ENCODE measurements around the gene KLK10.

KLK10 gene

DNA sequence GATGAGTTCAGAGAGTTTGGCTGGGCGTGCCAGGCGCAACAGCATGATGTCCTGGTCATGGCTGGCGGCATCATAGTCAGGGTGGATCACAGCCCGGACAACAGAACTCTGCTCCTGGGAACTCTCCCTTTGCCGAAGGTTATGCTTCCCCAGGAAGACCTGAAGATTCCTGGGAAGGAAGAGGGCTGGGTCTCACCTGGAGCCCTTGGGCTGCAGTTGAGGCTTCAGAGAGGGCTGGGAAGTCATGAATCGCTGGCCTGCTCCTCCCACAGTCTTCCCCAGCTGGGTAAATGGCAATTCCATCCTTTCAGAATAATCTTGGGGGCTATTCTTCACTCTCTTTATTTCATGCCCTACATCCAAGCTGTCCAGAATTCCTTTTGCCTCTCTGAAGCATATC, 56.1 kb downstream of the KLK10 start:
- DNase-seq = no peak
